ENCODE data around the gene KLHL29.

DNA sequence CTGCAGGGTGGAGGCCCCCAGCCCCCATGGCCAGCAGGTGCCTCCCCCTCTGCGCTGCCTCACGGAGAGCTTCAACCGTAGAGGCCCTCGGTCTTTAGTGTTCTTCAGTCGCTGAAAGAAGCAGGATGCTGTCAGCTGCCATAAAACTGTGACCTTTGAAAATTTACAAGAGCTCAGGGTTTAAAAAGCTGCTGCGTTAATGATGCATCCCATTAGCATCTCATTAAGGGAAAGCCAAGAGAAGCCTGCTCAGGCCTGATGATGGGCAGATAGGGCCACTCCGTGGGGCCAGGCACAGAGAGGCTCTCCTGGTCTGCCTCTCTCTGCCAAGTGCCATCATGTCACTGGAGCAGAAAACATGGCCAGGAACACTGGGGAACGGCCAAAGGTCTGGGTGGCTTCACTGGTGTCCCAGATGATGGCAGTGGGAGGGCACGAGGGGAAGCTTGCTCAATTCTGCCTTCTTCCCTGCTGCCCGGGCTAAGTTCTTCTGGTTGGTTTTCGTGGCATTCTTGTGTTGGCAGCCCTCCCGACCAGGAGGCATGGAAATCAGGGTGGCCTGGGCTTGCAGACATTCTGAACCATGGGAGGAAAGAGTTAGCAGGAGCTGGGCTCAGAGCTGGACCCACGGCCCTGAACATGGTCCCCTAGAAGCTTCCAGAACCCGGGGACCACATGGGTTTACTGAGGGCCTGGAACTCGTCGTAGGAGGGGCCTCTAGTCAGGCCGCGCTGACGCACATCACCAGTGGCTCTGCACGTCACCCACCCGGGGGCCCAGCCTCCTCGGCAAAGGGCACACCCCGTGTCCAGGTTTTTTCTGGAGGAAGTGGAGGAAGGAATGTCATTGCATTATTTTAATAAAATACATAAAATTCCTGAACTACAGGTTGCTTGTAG lies 250.7 kb downstream of the KLHL29 start:
- TF ChIP-seq EZH2phosphoT487 (IDR thresholded peaks at IDR 0.05; ENCODE audit: insufficient read depth, low read depth) (no peak), EZH2 (IDR thresholded peaks at IDR 0.05; ENCODE audit: insufficient read depth, poor library complexity, severe bottlenecking) (no peak)

Measured in GM23248 (cell line).